H1 (cell line): ENCODE data around the gene MTHFD1. TPM values are rescaled to one million over a fixed set of nuclear protein-coding genes. Genes with fewer than 3 reads are reported as not detected.

Experiments
- CTCF ChIA-PET: fragments of 300-600 bp; sonication (Branson Sonifier 250); formaldehyde crosslinking; loops from one replicate; lab custom pipeline; 2021; ENCODE audit not compliant: partially characterized antibody; lab: Charles Lee
- POLR2A ChIA-PET: fragments of 300-600 bp; sonication (Branson Sonifier 250); formaldehyde crosslinking; loops from one replicate; lab custom pipeline; 2021; ENCODE audit warnings: inconsistent platforms; ENCODE audit not compliant: partially characterized antibody; lab: Charles Lee
- DNase-seq, 2 experiments: peaks; one replicate each; pipeline versions ENCODE4 v3.0.0 to v3.0.0-alpha.2; 2010 to 2022; ENCODE audit warnings: low spot score in 2 of 2, low read depth in 1 of 2, mixed read lengths in 1 of 2
- FAIRE-seq: peaks from 2 replicates; lab custom pipeline; 2011; peaks lifted over from hg19 to GRCh38; lab: Jason Lieb, UNC
- H2AFZ ChIP-seq: 2 replicates; pipeline ENCODE4 v1.8.1; 2012; ENCODE audit warnings: low read length, inconsistent platforms
- H2AK5ac ChIP-seq: 2 replicates; pipeline ENCODE4 v1.6.1; 2013; ENCODE audit warnings: low read depth, low read length
- H2BK120ac ChIP-seq: replicated peaks from 2 replicates; pipeline ENCODE3; 2013; ENCODE audit warnings: low read depth, low read length, inconsistent platforms
- H2BK12ac ChIP-seq: 2 replicates; pipeline ENCODE4 v1.6.1; 2013; ENCODE audit warnings: low read depth, low read length
- H2BK15ac ChIP-seq: 2 replicates; pipeline ENCODE4 v1.6.1; 2013; ENCODE audit warnings: low read length
- H2BK20ac ChIP-seq: 2 replicates; pipeline ENCODE4 v1.6.1; 2013; ENCODE audit warnings: low read length
- H2BK5ac ChIP-seq: 2 replicates; pipeline ENCODE4 v1.6.1; 2013; ENCODE audit warnings: low read depth, low read length
- H3K14ac ChIP-seq: 2 replicates; pipeline ENCODE4 v1.6.1; 2013; ENCODE audit warnings: inconsistent platforms; ENCODE audit not compliant: insufficient read length
- H3K18ac ChIP-seq: 2 replicates; pipeline ENCODE4 v1.6.1; 2013; ENCODE audit warnings: low read length; ENCODE audit errors: extremely low read depth
- H3K23ac ChIP-seq: 2 replicates; pipeline ENCODE4 v1.6.1; 2013; ENCODE audit warnings: inconsistent platforms; ENCODE audit not compliant: insufficient read length
- H3K23me2 ChIP-seq: 2 replicates; pipeline ENCODE4 v1.6.1; 2013; ENCODE audit warnings: low read depth, low read length
- H3K27ac ChIP-seq: 2 replicates; pipeline ENCODE4 v1.6.1; 2011; ENCODE audit warnings: low read depth, low read length, inconsistent platforms
- H3K27me3 ChIP-seq, 4 experiments: replicated peaks in 1 of 4; 1 replicate in 1 of 4; 2 replicates in 3 of 4; pipeline versions ENCODE4 v1.6.1 to v1.8.1; 2011 to 2013; ENCODE audit warnings: low read length in 3 of 4, mild to moderate bottlenecking in 3 of 4, inconsistent platforms in 2 of 4, mixed read lengths in 2 of 4, moderate library complexity in 1 of 4; ENCODE audit not compliant: control insufficient read depth in 3 of 4, insufficient read depth in 3 of 4; ENCODE audit errors: extremely low read depth in 1 of 4
- H3K36me3 ChIP-seq, 4 experiments: 2 replicates each; pipeline versions ENCODE4 v1.6.1 to v1.8.1; 2011 to 2013; ENCODE audit warnings: mild to moderate bottlenecking in 4 of 4, low read length in 3 of 4, moderate library complexity in 2 of 4, control low read depth in 1 of 4, inconsistent platforms in 1 of 4; ENCODE audit not compliant: insufficient read depth in 4 of 4, control insufficient read depth in 2 of 4
- H3K4ac ChIP-seq: replicated peaks from 2 replicates; pipeline ENCODE3; 2013; ENCODE audit warnings: low read length, low read depth, mixed read lengths, inconsistent platforms; ENCODE audit not compliant: insufficient read length
- H3K4me1 ChIP-seq, 4 experiments: replicated peaks in 1 of 4; 1 replicate in 1 of 4; 2 replicates in 3 of 4; pipeline versions ENCODE4 v1.6.1 to v1.8.1; 2011 to 2013; ENCODE audit warnings: low read length in 3 of 4, inconsistent platforms in 2 of 4, mixed read lengths in 1 of 4; ENCODE audit not compliant: insufficient read depth in 4 of 4, control insufficient read depth in 3 of 4
- H3K4me2 ChIP-seq, 2 experiments: 2 replicates each; pipeline versions ENCODE4 v1.6.1 to v1.8.1; 2011 to 2013; ENCODE audit warnings: low read depth in 2 of 2, low read length in 2 of 2, control low read depth in 1 of 2, inconsistent platforms in 1 of 2, mild to moderate bottlenecking in 1 of 2; ENCODE audit not compliant: insufficient read depth in 1 of 2
- H3K4me3 ChIP-seq, 4 experiments: fragments of 200-600, 300-600 bp in 1 of 4; sonication (generic), shearing (Covaris generic), sonication (Bioruptor Twin) in 1 of 4; 2 replicates each; pipeline versions ENCODE4 v1.5.1 to v1.8.1; 2011 to 2016; ENCODE audit warnings: low read length in 4 of 4, low read depth in 3 of 4, control low read depth in 2 of 4, inconsistent platforms in 2 of 4, mild to moderate bottlenecking in 2 of 4, mixed read lengths in 1 of 4, moderate library complexity in 1 of 4; ENCODE audit not compliant: insufficient read depth in 2 of 4; ENCODE audit errors: extremely low read depth in 1 of 4
- H3K56ac ChIP-seq: replicated peaks from 2 replicates; pipeline ENCODE3; 2013; ENCODE audit warnings: low read depth, mild to moderate bottlenecking, mixed read lengths, low read length, inconsistent platforms; ENCODE audit not compliant: insufficient read length
- H3K79me1 ChIP-seq: 2 replicates; pipeline ENCODE4 v1.6.1; 2013; ENCODE audit warnings: low read depth, low read length, control low read depth
- H3K79me2 ChIP-seq, 2 experiments: 2 replicates each; pipeline versions ENCODE4 v1.6.1 to v1.8.1; 2012 to 2013; ENCODE audit warnings: low read length in 2 of 2, mild to moderate bottlenecking in 2 of 2, inconsistent platforms in 1 of 2; ENCODE audit not compliant: insufficient read depth in 2 of 2, control insufficient read depth in 1 of 2
- H3K9ac ChIP-seq, 4 experiments: replicated peaks in 1 of 4; 1 replicate in 1 of 4; 2 replicates in 3 of 4; pipeline versions ENCODE4 v1.6.1 to v1.8.1; 2011 to 2013; ENCODE audit warnings: low read depth in 3 of 4, low read length in 3 of 4, control low read depth in 2 of 4, mild to moderate bottlenecking in 2 of 4, moderate library complexity in 2 of 4, inconsistent platforms in 1 of 4; ENCODE audit errors: extremely low read depth in 1 of 4
- H3K9me3 ChIP-seq, 2 experiments: 2 replicates each; pipeline versions ENCODE4 v1.6.1 to v1.8.1; 2012 to 2013; ENCODE audit warnings: mild to moderate bottlenecking in 2 of 2, moderate library complexity in 2 of 2, control low read depth in 1 of 2, inconsistent platforms in 1 of 2, low read depth in 1 of 2, low read length in 1 of 2, mixed read lengths in 1 of 2; ENCODE audit not compliant: insufficient read depth in 2 of 2
- H4K20me1 ChIP-seq, 2 experiments: replicated peaks in 1 of 2; 2 replicates each; pipeline versions ENCODE3 to v1.8.1; 2011 to 2013; ENCODE audit warnings: inconsistent platforms in 2 of 2, low read length in 2 of 2, mild to moderate bottlenecking in 1 of 2; ENCODE audit not compliant: insufficient read depth in 2 of 2, control insufficient read depth in 1 of 2
- H4K5ac ChIP-seq: 2 replicates; pipeline ENCODE4 v1.6.1; 2013; ENCODE audit warnings: low read length, low read depth, mixed read lengths, inconsistent platforms; ENCODE audit not compliant: insufficient read length
- H4K8ac ChIP-seq: 2 replicates; pipeline ENCODE4 v1.8.0; 2013; ENCODE audit warnings: mild to moderate bottlenecking, moderate library complexity, low read length, inconsistent platforms; ENCODE audit not compliant: insufficient read depth; ENCODE audit errors: extremely low read depth
- H4K91ac ChIP-seq: replicated peaks from 2 replicates; pipeline ENCODE3; 2013; ENCODE audit warnings: low read length, mixed read lengths, inconsistent platforms; ENCODE audit not compliant: insufficient read length
- BRCA1 ChIP-seq: IDR thresholded peaks from 2 replicates; pipeline ENCODE4 v1.6.1; 2012; ENCODE audit warnings: low read depth, low read length, improper control_type of control experiment
- CEBPB ChIP-seq: IDR thresholded peaks from 2 replicates; pipeline ENCODE4 v1.6.1; 2012; ENCODE audit warnings: low read depth, low read length
- CHD1 ChIP-seq: IDR thresholded peaks from 2 replicates; pipeline ENCODE4 v1.6.1; 2012; ENCODE audit warnings: low read depth, low read length, improper control_type of control experiment
- CREB1 ChIP-seq: IDR thresholded peaks from 2 replicates; pipeline ENCODE4 v1.6.1; 2012; ENCODE audit warnings: inconsistent platforms
- GTF2F1 ChIP-seq: IDR thresholded peaks from 2 replicates; pipeline ENCODE4 v1.6.1; 2012; ENCODE audit warnings: low read depth, low read length, improper control_type of control experiment, borderline replicate concordance
- JUN ChIP-seq: IDR thresholded peaks from 2 replicates; pipeline ENCODE4 v1.6.1; 2011; ENCODE audit warnings: low read depth, mild to moderate bottlenecking, improper control_type of control experiment, low read length
- KDM5A ChIP-seq: fragments of 200-600 bp; IDR thresholded peaks from 2 replicates; pipeline ENCODE4 v1.7.1; 2012; ENCODE audit warnings: mild to moderate bottlenecking, low read length, inconsistent platforms, mixed read lengths
- NRF1 ChIP-seq: IDR thresholded peaks from 2 replicates; pipeline ENCODE4 v1.6.1; 2011; ENCODE audit warnings: mild to moderate bottlenecking, low read depth, low read length, improper control_type of control experiment
- POU5F1 ChIP-seq: IDR thresholded peaks from 2 replicates; pipeline ENCODE4 v1.6.1; 2011; ENCODE audit warnings: low read depth, mild to moderate bottlenecking, low read length, moderate library complexity
- RAD21 ChIP-seq, 2 experiments: IDR thresholded peaks in 1 of 2; conservative IDR thresholded peaks in 1 of 2; 2 replicates each; pipeline ENCODE4 v1.6.1; 2011; ENCODE audit warnings: low read depth in 2 of 2, low read length in 2 of 2, improper control_type of control experiment in 1 of 2, inconsistent platforms in 1 of 2, mild to moderate bottlenecking in 1 of 2, moderate library complexity in 1 of 2
- RBBP5 ChIP-seq: IDR thresholded peaks from 2 replicates; pipeline ENCODE4 v1.7.1; 2012; ENCODE audit warnings: low read depth, mild to moderate bottlenecking, inconsistent platforms, low read length, moderate library complexity, borderline replicate concordance
- SIRT6 ChIP-seq: IDR thresholded peaks from one replicate; pipeline ENCODE4 v1.7.1; 2012; ENCODE audit warnings: low read length, inconsistent platforms
- SP4 ChIP-seq: IDR thresholded peaks from 2 replicates; pipeline ENCODE4 v1.6.1; 2012; ENCODE audit warnings: low read length, inconsistent platforms
- TAF1 ChIP-seq: IDR thresholded peaks from 2 replicates; pipeline ENCODE4 v1.6.1; 2011; ENCODE audit warnings: mild to moderate bottlenecking, low read depth, low read length
- YY1 ChIP-seq: IDR thresholded peaks from 2 replicates; pipeline ENCODE4 v1.6.1; 2011; ENCODE audit warnings: low read depth, mild to moderate bottlenecking, low read length
- ZNF274 ChIP-seq: IDR thresholded peaks from 2 replicates; pipeline ENCODE4 v1.7.0; 2012; ENCODE audit warnings: low read length, borderline replicate concordance; ENCODE audit errors: extremely low read depth
- WGBS, 2 experiments: shearing (Covaris generic) in 1 of 2; methylation state at CpG; one replicate each; pipeline versions ENCODE4 v1.1.6 to v1.1.7; 2013 to 2015; ENCODE audit warnings: low lambda C conversion rate in 2 of 2, mixed read lengths in 2 of 2, inconsistent platforms in 1 of 2, low coverage in 1 of 2, missing lambda C conversion rate in 1 of 2; ENCODE audit not compliant: insufficient replicate concordance in 2 of 2, insufficient coverage in 1 of 2, insufficient read length in 1 of 2; ENCODE audit errors: extremely low coverage in 1 of 2, missing lambda C conversion rate in 1 of 2; 5-methylcytosine and 5-hydroxymethylcytosine counted together
- polyA plus RNA-seq, 7 experiments: library from polyadenylated mRNA; depleted of rRNA in 3 of 7; stranded (reverse) in 5 of 7; unstranded in 2 of 7; fragments of >200 nt in 5 of 7; fragments of 200-250 nt in 2 of 7; gene quantifications; 1 replicate in 5 of 7; 2 replicates in 1 of 7; 4 replicates in 1 of 7; pipeline versions ENCODE4 v1.2.1 to v1.2.3, GENCODE V29; 2011 to 2013; ENCODE audit warnings: missing spikeins in 2 of 7, mixed read lengths in 2 of 7
- total RNA-seq: library from RNA; stranded (reverse); fragmentation: NEBNext Ultra II Directional; extraction: Animal tissue kit (Norgen Biotek cat#: 25700); gene quantifications from 2 replicates; pipeline ENCODE4 v1.2.1, GENCODE V29; 2021

The MTHFD1 gene
- total and polyA plus RNA-seq, 2 of the 8 experiments (the other 6 are each of a cell fraction or from before 2014, with no cell fraction given), result 79.7 to 332 TPM

DNA sequence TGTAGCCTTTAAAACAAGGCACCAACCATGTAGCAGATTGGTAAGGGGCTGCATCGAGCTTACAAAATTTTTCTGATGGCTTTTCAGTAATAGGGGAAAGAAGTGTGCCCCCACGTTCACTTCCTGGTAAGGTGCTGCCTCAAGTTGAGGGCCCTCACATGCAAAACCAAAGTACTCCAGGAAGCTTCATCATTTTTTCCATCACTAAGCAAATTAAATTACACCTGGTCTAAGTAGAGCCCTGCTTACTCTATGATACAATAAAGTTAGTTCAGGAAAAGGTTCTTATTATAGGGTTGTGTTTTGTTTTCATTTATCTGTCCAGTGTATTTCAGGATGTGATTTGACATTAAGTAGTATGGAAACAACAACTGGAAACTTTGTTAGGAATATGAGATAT lies 62.1 kb downstream of the MTHFD1 start:
- Histone ChIP-seq H3K4me1 (no peaks in the 10 kb centered on the region), H3K56ac (no peak overlapping the region), H3K36me3 (peaks cover 33 to 80% (median 64%) of the 10 kb centered on the region in 4 experiments), H3K23me2 (no peaks in the 10 kb centered on the region), H2BK5ac (no peak overlapping the region), H4K20me1 (peaks cover 0 to 3% of the 10 kb centered on the region in 2 experiments), H2BK15ac (no peak overlapping the region), H2AFZ (no peak overlapping the region), H4K5ac (no peak overlapping the region), H3K27me3 (no peaks in the 10 kb centered on the region), H3K18ac (no peak overlapping the region), H2BK20ac (no peak overlapping the region), H3K9ac (no peak overlapping the region), H3K4me2 (no peak overlapping the region), H3K27ac (no peak overlapping the region), H2BK12ac (no peak overlapping the region), H2BK120ac (no peak overlapping the region), H3K14ac (no peak overlapping the region), H3K4ac (no peak overlapping the region), H3K79me1 (no peaks in the 10 kb centered on the region), H3K23ac (no peak overlapping the region), H2AK5ac (no peak overlapping the region), H4K91ac (no peak overlapping the region), H4K8ac (no peak overlapping the region), H3K79me2 (no peaks in the 10 kb centered on the region), H3K9me3 (no peaks in the 10 kb centered on the region), H3K4me3 (no peak overlapping the region)
- no peak for DNase-seq
- ChIA-PET POLR2A (interaction anchor here (0.8 to 1.8 kb wide), 4 partner anchors 9 to 27 kb away, joined by 3 to 7 read pairs (median 5); no protein-coding TSS in a partner anchor), CTCF (interaction anchor here (0.8 to 2.0 kb wide), 3 partner anchors 19 to 186 kb away, joined by 3 to 25 read pairs (median 7); no protein-coding TSS in a partner anchor)
- WGBS, 2 experiments, result 91% methylated on average over 2 of the region's 2 CpGs; no CpG with 5 or more reads in 1 of the 2 experiments
- FAIRE-seq, result no peak
- TF ChIP-seq CHD1 (no peak), RBBP5 (no peak), JUN (no peak), SIRT6 (no peak), KDM5A (no peak), GTF2F1 (no peak), TAF1 (no peak), NRF1 (no peak), BRCA1 (no peak), SP4 (no peak), CREB1 (no peak), CEBPB (no peak), ZNF274 (no peak), POU5F1 (no peak), YY1 (no peak), RAD21 (IDR thresholded peaks at IDR 0.05 in 1 of 2, conservative IDR thresholded peaks at IDR 0.05 in 1 of 2; ENCODE audit: low read depth in 2 of 2, low read length in 2 of 2) (no peak)
